SU-DHL-6 (cell line): ENCODE measurements around the gene MRPL38.

ENCODE experiments used
- CTCF ChIP-seq: fragments of 200-600 bp; sonication (generic); IDR thresholded peaks from one replicate; pipeline ENCODE4 v1.5.1; 2017; ENCODE audit warnings: antibody characterized with exemption, mild to moderate bottlenecking, low read length, moderate library complexity; ENCODE audit not compliant: insufficient read depth, poor library complexity, severe bottlenecking
- EZH2phosphoT487 ChIP-seq: fragments of 200-600 bp; sonication (generic), shearing (Covaris generic); conservative IDR thresholded peaks from 2 replicates; pipeline ENCODE4 v1.6.1; 2018; ENCODE audit warnings: mild to moderate bottlenecking, antibody characterized with exemption, low read length, moderate library complexity, mixed read lengths

DNA sequence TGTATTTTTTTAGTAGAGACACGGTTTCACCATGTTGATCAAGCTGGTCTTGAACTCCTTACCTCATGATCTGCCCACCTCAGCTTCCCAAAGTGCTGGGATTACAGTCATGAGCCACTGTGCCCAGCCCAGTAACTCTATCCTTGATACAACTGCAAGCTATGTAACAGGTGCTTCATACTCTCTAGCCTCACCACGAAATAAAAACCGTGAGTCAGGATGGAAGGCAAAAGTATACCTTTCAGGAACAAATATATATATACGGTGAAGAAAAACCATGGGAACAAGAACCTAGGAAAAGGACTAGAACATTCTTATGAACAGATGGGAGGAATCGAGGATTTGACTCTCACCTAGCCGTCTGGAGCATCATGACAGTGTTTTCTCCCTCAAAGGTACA, 45.7 kb upstream of the MRPL38 start:
- TF ChIP-seq EZH2phosphoT487 (no peak), CTCF (no peak)
